Esophagus muscularis mucosa (tissue), 4 donors: ENCODE measurements around the gene MLLT11. TPM values are rescaled to one million over a fixed set of nuclear protein-coding genes. Genes with fewer than 3 reads are reported as not detected.

Experiments used
- DNase-seq: peaks from one replicate; pipeline ENCODE4 v3.0.0-alpha.2; 2017; ENCODE audit errors: extremely low spot score
- H3K27ac ChIP-seq, 4 donors: fragments of 200-600 bp; sonication (generic); replicated peaks in 1 of 4; 1 replicate in 3 of 4; 2 replicates in 1 of 4; pipeline ENCODE4 v1.5.1; 2016 to 2019; ENCODE audit warnings: mild to moderate bottlenecking in 1 of 4
- H3K27me3 ChIP-seq, 4 donors: fragments of 200-600 bp; sonication (generic); one replicate each; pipeline versions ENCODE4 v1.5.1 to v1.6.0; 2016 to 2019
- H3K36me3 ChIP-seq, 4 donors: fragments of 200-600 bp; sonication (generic); one replicate each; pipeline ENCODE4 v1.5.1; 2016 to 2019
- H3K4me1 ChIP-seq, 4 donors: fragments of 200-600 bp; sonication (generic); one replicate each; pipeline ENCODE4 v1.5.1; 2016 to 2019
- H3K4me3 ChIP-seq, 4 donors: fragments of 200-600 bp; sonication (generic); 1 replicate in 2 of 4; 2 replicates in 2 of 4; pipeline ENCODE4 v1.5.1; 2016 to 2019; ENCODE audit warnings: mild to moderate bottlenecking in 4 of 4, moderate library complexity in 1 of 4
- H3K9me3 ChIP-seq, 4 donors: fragments of 200-600 bp; sonication (generic); 1 replicate in 3 of 4; 2 replicates in 1 of 4; pipeline ENCODE4 v1.5.1; 2016 to 2019
- EP300 ChIP-seq: sonication (generic); formaldehyde crosslinking; IDR thresholded peaks from one replicate; pipeline ENCODE4 v1.6.1; 2017; ENCODE audit warnings: antibody characterized with exemption
- POLR2A ChIP-seq: fragments of 450-650 bp; IDR thresholded peaks from one replicate; pipeline ENCODE4 v1.6.1; 2017; ENCODE audit warnings: antibody characterized with exemption, moderate library complexity, mild to moderate bottlenecking, low read depth
- POLR2AphosphoS5 ChIP-seq, 2 donors: sonication (generic); formaldehyde crosslinking; IDR thresholded peaks; one replicate each; pipeline ENCODE4 v1.6.1; 2017; ENCODE audit warnings: antibody characterized with exemption in 2 of 2
- WGBS: methylation state at CpG from one replicate; pipeline ENCODE4 v1.1.5; 2018; 5-methylcytosine and 5-hydroxymethylcytosine counted together
- intact Hi-C: fragments of 100-400 bp; cut with DNase I; formaldehyde crosslinking; loops from one replicate; pipeline ENCODE4 v1.15.1; 2023
- total RNA-seq, 4 donors: library from RNA; depleted of rRNA; stranded (reverse); fragments of >200 nt; gene quantifications; one replicate each; pipeline versions ENCODE4 v1.1.0 to v1.2.1, GENCODE V29; 2016
- TF ChIP-seq, protein P1 (sequence below), 3 experiments: fragments of 200-600 bp in 2 of 3; fragments of 450-650 bp in 1 of 3; sonication (generic) in 2 of 3; IDR thresholded peaks; one replicate each; pipeline ENCODE4 v1.5.1; 2017 to 2019; ENCODE audit warnings: antibody characterized with exemption in 3 of 3, mild to moderate bottlenecking in 2 of 3, moderate library complexity in 1 of 3

The MLLT11 gene
- total RNA-seq, 4 donors from 2014 or later: 0.78 to 1.7 (median 1.2) TPM

- 81% methylated on average over 6 of the region's 6 CpGs for WGBS
- no peak overlapping the region for H3K27ac ChIP-seq
- H3K27me3 ChIP-seq: no peaks in the 10 kb centered on the region
- intact Hi-C loops: no loop called here
- TF ChIP-seq POLR2AphosphoS5 (IDR thresholded peaks at IDR 0.05) (no peak), POLR2A (no peak), EP300 (no peak)
- TF ChIP-seq, protein P1, sequence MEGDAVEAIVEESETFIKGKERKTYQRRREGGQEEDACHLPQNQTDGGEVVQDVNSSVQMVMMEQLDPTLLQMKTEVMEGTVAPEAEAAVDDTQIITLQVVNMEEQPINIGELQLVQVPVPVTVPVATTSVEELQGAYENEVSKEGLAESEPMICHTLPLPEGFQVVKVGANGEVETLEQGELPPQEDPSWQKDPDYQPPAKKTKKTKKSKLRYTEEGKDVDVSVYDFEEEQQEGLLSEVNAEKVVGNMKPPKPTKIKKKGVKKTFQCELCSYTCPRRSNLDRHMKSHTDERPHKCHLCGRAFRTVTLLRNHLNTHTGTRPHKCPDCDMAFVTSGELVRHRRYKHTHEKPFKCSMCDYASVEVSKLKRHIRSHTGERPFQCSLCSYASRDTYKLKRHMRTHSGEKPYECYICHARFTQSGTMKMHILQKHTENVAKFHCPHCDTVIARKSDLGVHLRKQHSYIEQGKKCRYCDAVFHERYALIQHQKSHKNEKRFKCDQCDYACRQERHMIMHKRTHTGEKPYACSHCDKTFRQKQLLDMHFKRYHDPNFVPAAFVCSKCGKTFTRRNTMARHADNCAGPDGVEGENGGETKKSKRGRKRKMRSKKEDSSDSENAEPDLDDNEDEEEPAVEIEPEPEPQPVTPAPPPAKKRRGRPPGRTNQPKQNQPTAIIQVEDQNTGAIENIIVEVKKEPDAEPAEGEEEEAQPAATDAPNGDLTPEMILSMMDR (IDR thresholded peaks at IDR 0.05): no peak
- no peak overlapping the region for H3K4me3 ChIP-seq
- peaks cover 20 to 36% (median 32%) of the 10 kb centered on the region in 4 donors for H3K36me3 ChIP-seq
- H3K9me3 ChIP-seq: no peaks in the 10 kb centered on the region
- DNase-seq: no peak
- peaks cover 0 to 9% (median 0%) of the 10 kb centered on the region in 4 donors for H3K4me1 ChIP-seq
Observed at GRCh38 chr1:151037032-151037431, 23.2 kb upstream of the MLLT11 start.

- DNase-seq: no peak
- intact Hi-C loops: no loop called here
- TF ChIP-seq EP300 (no peak), POLR2A (no peak), POLR2AphosphoS5 (IDR thresholded peaks at IDR 0.05) (no peak)
- TF ChIP-seq, protein P1 (IDR thresholded peaks at IDR 0.05): no peak
- peaks cover 0 to 9% (median 0%) of the 10 kb centered on the region in 4 donors for H3K4me1 ChIP-seq
- peaks cover 5 to 14% (median 12%) of the 10 kb centered on the region in 4 donors for H3K36me3 ChIP-seq
- no peaks in the 10 kb centered on the region for H3K27me3 ChIP-seq
- no peaks in the 10 kb centered on the region for H3K9me3 ChIP-seq
- H3K4me3 ChIP-seq: no peak overlapping the region
- WGBS: 91% methylated on average over 3 of the region's 3 CpGs
- H3K27ac ChIP-seq: no peak overlapping the region
Observed at GRCh38 chr1:151039521-151039920, 20.7 kb upstream of the MLLT11 start.

DNA sequence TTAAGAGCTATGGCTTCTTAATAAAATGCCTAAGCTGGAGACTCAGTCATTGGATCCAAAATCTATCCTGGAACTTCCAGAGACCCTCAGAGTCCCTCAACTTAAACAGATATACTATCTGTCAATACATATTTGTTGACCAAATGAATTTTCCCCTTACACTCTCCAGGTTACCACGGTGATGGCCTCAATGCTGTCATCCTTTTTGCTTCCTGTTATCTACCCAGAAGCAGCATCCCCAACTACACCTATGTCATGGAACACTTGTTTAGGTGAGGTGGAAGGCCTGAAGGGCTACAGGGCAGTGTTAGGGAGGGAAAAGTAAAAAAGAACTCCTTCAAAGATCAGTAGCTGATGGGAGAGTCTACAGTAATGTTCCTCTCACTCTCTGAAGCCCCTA lies 17.0 kb upstream of the MLLT11 start:
- Histone ChIP-seq H3K9me3 (no peaks in the 10 kb centered on the region), H3K27me3 (no peaks in the 10 kb centered on the region), H3K27ac (no peak overlapping the region), H3K4me1 (peaks cover 7 to 13% (median 10%) of the 10 kb centered on the region in 4 donors), H3K4me3 (no peak overlapping the region), H3K36me3 (peaks cover 0 to 6% (median 0%) of the 10 kb centered on the region in 4 donors)
- no peak for DNase-seq
- 100% methylated on average over 1 of the region's 1 CpG for WGBS
- TF ChIP-seq POLR2AphosphoS5 (IDR thresholded peaks at IDR 0.05) (no peak), POLR2A (no peak), EP300 (no peak)
- TF ChIP-seq, protein P1 (IDR thresholded peaks at IDR 0.05): no peak
- intact Hi-C loops: no loop called here

DNA sequence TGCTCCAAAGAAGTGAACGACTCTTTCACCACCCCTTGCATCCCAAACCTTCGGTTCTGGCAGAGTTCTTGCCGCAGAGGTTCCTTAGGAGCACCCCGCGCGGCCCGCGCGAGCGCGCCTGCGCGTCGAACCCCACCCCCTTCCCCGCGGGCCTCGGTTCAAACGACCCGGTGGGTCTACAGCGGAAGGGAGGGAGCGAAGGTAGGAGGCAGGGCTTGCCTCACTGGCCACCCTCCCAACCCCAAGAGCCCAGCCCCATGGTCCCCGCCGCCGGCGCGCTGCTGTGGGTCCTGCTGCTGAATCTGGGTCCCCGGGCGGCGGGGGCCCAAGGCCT lies 12.6 kb upstream of the MLLT11 start, which contains the start of gene C1orf56:
TSS of gene C1orf56 (plus strand) at position 161 of the 334 bp plus-strand sequence. CDS start at position 258, 97 bp downstream.
- peaks cover 6 to 18% (median 13%) of the 10 kb centered on the region in 4 donors for H3K36me3 ChIP-seq
- H3K9me3 ChIP-seq: no peaks in the 10 kb centered on the region
- H3K4me3 ChIP-seq: peak within 1 kb of the TSS; percentile 65 to 80 (median 74)
- WGBS: 0% methylated on average over 3 of the region's 29 CpGs
- peak; percentile 92 for DNase-seq
- H3K27ac ChIP-seq: peak within 1 kb of the TSS; percentile 84 to 94 (median 88)
- H3K27me3 ChIP-seq: no peaks in the 10 kb centered on the region
- H3K4me1 ChIP-seq: peaks cover 19 to 32% (median 27%) of the 10 kb centered on the region in 4 donors
- intact Hi-C loops: no loop called here
- TF ChIP-seq, protein P1 (IDR thresholded peaks at IDR 0.05): no peak
- peak; percentile 86 to 88 for TF ChIP-seq POLR2AphosphoS5 (IDR thresholded peaks at IDR 0.05)
- TF ChIP-seq POLR2A: peak; percentile 33
